ENCODE measurements around the gene WWOX.

WWOX gene

DNA sequence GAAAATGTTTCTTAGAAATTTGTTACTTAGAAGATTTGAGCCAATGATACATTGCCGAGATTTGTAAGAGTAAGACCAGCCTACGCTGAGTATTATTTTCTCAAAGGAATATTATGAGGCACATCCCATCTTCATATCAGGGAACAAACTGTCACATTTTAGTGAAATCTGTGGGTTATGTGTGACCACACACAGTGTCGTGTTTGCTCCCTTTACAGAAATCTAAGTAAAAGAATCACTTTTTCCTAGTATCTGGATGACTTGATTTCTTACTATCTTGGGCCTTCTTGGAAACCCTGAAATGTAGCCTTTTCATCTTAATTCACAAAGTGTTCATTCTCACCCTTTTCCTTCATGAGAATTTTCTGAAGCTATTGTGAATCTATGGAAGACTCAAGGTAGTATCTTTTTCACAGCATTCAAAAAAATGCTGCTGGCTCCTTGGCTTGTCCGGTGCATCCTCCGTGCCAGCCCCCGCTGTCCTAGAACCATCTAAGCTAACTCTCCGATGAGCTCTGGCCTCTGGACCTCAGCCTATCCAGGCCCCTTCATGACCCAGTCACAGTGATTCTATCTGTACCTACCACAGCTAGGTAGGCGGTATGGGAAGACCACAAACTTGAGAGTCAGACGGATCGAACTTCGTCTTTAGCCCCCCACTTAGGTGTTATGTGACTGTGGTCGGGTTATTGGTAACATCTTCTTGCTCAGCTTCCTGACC lies 976.8 kb downstream of the WWOX start:
- DNase-seq (ENCODE audit: extremely low spot score): no peak
- TF ChIP-seq, protein P1, sequence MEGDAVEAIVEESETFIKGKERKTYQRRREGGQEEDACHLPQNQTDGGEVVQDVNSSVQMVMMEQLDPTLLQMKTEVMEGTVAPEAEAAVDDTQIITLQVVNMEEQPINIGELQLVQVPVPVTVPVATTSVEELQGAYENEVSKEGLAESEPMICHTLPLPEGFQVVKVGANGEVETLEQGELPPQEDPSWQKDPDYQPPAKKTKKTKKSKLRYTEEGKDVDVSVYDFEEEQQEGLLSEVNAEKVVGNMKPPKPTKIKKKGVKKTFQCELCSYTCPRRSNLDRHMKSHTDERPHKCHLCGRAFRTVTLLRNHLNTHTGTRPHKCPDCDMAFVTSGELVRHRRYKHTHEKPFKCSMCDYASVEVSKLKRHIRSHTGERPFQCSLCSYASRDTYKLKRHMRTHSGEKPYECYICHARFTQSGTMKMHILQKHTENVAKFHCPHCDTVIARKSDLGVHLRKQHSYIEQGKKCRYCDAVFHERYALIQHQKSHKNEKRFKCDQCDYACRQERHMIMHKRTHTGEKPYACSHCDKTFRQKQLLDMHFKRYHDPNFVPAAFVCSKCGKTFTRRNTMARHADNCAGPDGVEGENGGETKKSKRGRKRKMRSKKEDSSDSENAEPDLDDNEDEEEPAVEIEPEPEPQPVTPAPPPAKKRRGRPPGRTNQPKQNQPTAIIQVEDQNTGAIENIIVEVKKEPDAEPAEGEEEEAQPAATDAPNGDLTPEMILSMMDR (IDR thresholded peaks at IDR 0.05; ENCODE audit: control extremely low read depth, extremely low read depth, low read depth, missing control alignments): no peak
- ChIA-PET POLR2A (no interaction called here), CTCF (no interaction called here)

DNA sequence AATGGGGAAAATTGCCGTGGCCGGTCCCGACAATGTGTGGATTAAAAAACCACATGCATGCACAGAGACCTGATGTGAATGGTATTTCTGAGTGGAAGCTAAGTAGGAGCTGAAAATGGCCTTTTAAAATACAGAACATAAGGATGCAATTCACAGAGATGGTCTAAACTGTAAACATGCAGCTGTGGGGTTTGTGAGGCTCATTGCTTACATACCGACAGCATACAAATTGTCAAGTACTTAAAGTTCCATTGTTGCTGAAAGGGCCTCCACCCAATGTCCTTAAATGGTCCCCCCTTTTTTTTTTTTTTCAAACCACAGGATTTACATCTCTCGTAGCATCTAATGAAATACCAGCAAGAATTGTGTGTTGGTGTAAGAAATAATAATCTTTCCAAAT lies 977.9 kb downstream of the WWOX start:
- TF ChIP-seq, protein P1 (IDR thresholded peaks at IDR 0.05; ENCODE audit: control extremely low read depth, extremely low read depth, low read depth, missing control alignments): no peak
- ChIA-PET CTCF (no interaction called here), POLR2A (no interaction called here)
- DNase-seq (ENCODE audit: extremely low spot score): no peak

DNA sequence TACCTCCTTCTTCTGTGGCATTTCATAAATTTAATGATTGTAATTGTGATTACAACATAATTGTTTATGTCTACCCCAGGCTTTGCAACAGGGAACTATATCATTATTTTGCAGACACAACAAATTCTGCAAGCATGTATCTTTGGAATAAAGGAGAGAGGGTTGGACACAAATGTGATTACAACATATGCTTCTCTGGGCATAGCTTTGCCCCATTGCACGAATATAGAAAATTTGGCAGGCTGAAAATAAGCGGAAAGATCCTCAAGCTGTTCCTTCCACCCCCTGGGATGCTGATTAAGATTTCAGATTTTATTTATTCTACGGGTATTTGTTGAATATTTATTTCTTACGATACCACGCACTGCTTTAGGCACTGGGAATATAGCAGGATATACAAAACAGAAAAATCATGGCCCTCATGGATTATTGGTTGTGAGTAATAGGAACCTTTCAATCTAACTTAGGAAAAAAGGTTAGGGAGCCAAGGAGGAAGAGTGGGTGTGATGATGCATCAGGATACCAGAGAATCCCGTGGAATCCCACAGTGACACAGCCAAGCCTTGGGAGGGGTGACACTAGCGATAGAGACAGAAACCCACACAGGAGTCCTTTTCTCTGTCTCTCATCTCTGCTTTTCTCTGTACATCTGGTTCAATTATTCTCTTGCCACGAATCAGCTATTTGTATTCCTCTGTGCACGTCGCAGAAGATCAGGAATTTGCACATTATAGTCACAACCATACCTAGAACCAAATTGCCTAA lies 980.4 kb downstream of the WWOX start:
- ChIA-PET CTCF (no interaction called here), POLR2A (no interaction called here)
- TF ChIP-seq, protein P1 (IDR thresholded peaks at IDR 0.05; ENCODE audit: control extremely low read depth, extremely low read depth, low read depth, missing control alignments): no peak
- no peak for DNase-seq (ENCODE audit: extremely low spot score)

DNA sequence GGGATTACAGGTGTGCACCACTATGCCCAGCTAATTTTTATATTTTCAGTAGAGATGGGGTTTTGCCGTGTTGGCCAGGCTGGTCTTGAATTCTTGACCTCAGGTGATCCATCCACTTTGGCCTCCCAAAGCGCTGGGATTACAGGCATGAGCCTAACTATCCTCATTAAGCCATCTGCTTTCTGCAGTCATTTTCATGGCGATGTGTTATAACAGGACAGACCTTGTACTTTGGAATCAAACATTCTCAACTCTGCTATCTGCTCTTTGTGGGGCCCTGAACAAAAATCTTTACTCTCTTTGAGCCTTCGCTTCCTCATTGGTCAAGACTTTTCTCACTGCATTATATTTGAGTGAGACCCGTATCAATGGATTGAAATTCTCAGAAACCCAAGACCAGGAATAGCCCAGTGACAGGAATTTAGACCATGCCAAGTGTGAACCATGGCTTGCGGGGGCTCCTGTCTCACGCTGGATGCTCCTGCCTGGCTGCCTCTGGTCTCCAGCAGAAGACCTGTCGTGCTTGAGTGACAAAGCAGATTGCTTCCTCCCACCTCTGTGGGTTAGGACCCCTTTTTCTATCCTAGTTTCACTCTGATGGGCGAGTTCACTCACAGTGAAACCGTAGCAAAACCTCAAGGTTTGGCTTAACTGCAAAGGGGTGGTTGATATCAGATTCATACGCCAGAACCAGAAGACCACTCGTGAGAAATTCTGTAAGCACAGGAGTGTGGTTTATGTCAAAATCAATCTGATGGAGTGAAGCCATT lies 982.0 kb downstream of the WWOX start:
- ChIA-PET CTCF (no interaction called here), POLR2A (no interaction called here)
- DNase-seq (ENCODE audit: extremely low spot score): no peak
- TF ChIP-seq, protein P1 (IDR thresholded peaks at IDR 0.05; ENCODE audit: control extremely low read depth, extremely low read depth, low read depth, missing control alignments): no peak

DNA sequence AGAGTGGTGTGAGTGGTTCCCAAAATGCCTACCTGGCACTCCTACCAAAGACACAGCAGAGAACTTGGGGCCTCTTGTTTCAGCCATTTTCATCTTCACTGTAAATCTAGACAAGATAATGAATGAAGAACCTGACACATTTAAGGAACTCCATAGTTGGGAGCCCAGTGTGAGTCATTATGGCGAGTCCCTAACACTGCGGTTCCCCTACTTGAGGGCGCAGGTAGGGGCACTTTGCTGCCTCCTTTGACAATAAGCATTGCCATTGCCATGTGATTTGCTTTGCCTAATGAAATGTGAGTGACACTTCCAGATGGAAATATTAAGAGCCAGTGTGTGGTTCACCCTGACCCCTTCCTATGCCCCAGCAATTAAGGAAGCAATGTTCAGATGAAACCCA lies 983.5 kb downstream of the WWOX start:
- TF ChIP-seq, protein P1 (IDR thresholded peaks at IDR 0.05; ENCODE audit: control extremely low read depth, extremely low read depth, low read depth, missing control alignments): no peak
- CTCF ChIA-PET: no interaction called here
- POLR2A ChIA-PET: no interaction called here
- DNase-seq (ENCODE audit: extremely low spot score): no peak

DNA sequence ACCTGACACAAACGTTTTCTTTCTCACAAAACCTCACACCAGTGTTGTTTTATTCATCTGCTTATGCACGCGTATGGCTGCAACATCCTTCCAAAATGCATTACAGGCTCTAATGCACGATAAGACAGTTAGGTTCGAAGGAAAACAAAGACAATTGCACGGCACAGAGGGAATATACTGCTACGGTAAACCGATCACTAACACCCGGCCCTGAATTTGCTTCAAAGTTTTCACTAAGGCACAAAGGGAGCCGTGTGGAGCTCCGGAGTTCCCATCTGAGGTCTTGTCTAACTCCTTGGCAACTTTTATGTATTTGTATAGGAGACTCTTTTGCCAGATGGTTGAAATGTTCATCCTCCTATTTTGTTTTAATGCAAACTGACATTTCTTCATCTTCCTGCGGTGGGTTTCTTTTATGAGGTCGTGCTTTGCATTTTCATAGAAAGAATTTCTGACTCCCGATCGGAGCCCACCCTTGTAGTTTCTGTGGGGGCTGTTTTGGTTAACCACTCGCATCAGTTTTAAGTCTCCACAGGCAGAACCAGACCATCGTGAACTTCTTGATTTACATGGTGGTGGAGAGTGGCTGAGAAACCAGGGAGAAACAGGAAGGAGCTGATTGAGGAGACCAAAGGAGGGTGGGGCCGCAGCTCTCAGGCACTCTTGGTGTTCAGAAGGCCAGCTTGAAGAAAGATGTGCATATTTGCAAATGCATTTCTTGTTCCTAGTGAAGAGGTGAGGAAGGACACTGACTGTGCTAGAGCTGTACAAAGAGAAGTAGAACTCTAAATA lies 984.2 kb downstream of the WWOX start:
- TF ChIP-seq, protein P1 (IDR thresholded peaks at IDR 0.05; ENCODE audit: control extremely low read depth, extremely low read depth, low read depth, missing control alignments): no peak
- CTCF ChIA-PET: no interaction called here
- POLR2A ChIA-PET: no interaction called here
- DNase-seq (ENCODE audit: extremely low spot score): no peak
